Mesenchymal stem cell (in vitro differentiated cells and primary cell): ENCODE data around the gene CLDN6.

Source experiments
- DNase-seq: peaks from one replicate; pipeline ENCODE4 v3.0.0-alpha.2; 2013
- H2AFZ ChIP-seq: one replicate; pipeline ENCODE4 v1.6.1; 2013; ENCODE audit warnings: low read depth, mild to moderate bottlenecking, control low read depth, inconsistent platforms, low read length, moderate library complexity
- H2AK5ac ChIP-seq: 2 replicates; pipeline ENCODE4 v1.6.1; 2013; ENCODE audit warnings: low read length, moderate library complexity, mild to moderate bottlenecking, inconsistent platforms; ENCODE audit not compliant: severe bottlenecking
- H2BK120ac ChIP-seq: one replicate; pipeline ENCODE4 v1.6.1; 2013; ENCODE audit warnings: low read depth, mild to moderate bottlenecking, inconsistent platforms, low read length, moderate library complexity
- H2BK12ac ChIP-seq, 2 experiments: one replicate each; pipeline ENCODE4 v1.6.1; 2013; ENCODE audit warnings: inconsistent platforms in 2 of 2, low read length in 2 of 2, mild to moderate bottlenecking in 2 of 2, moderate library complexity in 2 of 2, control low read depth in 1 of 2
- H2BK15ac ChIP-seq: one replicate; pipeline ENCODE4 v1.6.1; 2013; ENCODE audit warnings: mild to moderate bottlenecking, low read depth, inconsistent platforms; ENCODE audit not compliant: poor library complexity, severe bottlenecking
- H2BK5ac ChIP-seq: 2 replicates; pipeline ENCODE4 v1.6.1; 2013; ENCODE audit warnings: low read depth, mild to moderate bottlenecking, low read length, control low read depth, inconsistent platforms; ENCODE audit not compliant: poor library complexity, severe bottlenecking
- H3K14ac ChIP-seq, 2 experiments: one replicate each; pipeline ENCODE4 v1.6.1; 2013; ENCODE audit warnings: inconsistent platforms in 2 of 2, low read length in 2 of 2, control low read depth in 1 of 2, mild to moderate bottlenecking in 1 of 2, moderate library complexity in 1 of 2
- H3K18ac ChIP-seq, 2 experiments: one replicate each; pipeline ENCODE4 v1.6.1; 2013; ENCODE audit warnings: inconsistent platforms in 2 of 2, low read length in 2 of 2, control low read depth in 1 of 2, low read depth in 1 of 2, mild to moderate bottlenecking in 1 of 2
- H3K23ac ChIP-seq, 2 experiments: one replicate each; pipeline ENCODE4 v1.6.1; 2013; ENCODE audit warnings: inconsistent platforms in 2 of 2, low read length in 2 of 2, mild to moderate bottlenecking in 2 of 2, moderate library complexity in 2 of 2, control low read depth in 1 of 2
- H3K27ac ChIP-seq: 2 replicates; pipeline ENCODE4 v1.5.1; 2013; ENCODE audit warnings: mild to moderate bottlenecking, moderate library complexity, low read length, control low read depth, inconsistent platforms; ENCODE audit not compliant: poor library complexity, severe bottlenecking
- H3K27me3 ChIP-seq, 2 experiments: 2 replicates each; pipeline versions ENCODE4 v1.6.1 to v1.7.0; 2013; ENCODE audit warnings: low read length in 2 of 2, mild to moderate bottlenecking in 2 of 2, moderate library complexity in 2 of 2, control low read depth in 1 of 2, inconsistent platforms in 1 of 2; ENCODE audit not compliant: control insufficient read depth in 1 of 2, insufficient read depth in 1 of 2
- H3K36me3 ChIP-seq, 2 experiments: 2 replicates each; pipeline versions ENCODE4 v1.6.1 to v1.7.0; 2013; ENCODE audit warnings: low read length in 2 of 2, control low read depth in 1 of 2, inconsistent platforms in 1 of 2, low read depth in 1 of 2, mild to moderate bottlenecking in 1 of 2; ENCODE audit not compliant: insufficient read depth in 2 of 2, control insufficient read depth in 1 of 2
- H3K4ac ChIP-seq, 2 experiments: one replicate each; pipeline ENCODE4 v1.6.1; 2013; ENCODE audit warnings: inconsistent platforms in 2 of 2, low read length in 2 of 2, mild to moderate bottlenecking in 2 of 2, moderate library complexity in 2 of 2, control low read depth in 1 of 2, low read depth in 1 of 2
- H3K4me1 ChIP-seq: 2 replicates; pipeline ENCODE4 v1.6.1; 2013; ENCODE audit warnings: low read depth, low read length, control low read depth; ENCODE audit not compliant: control insufficient read depth, insufficient read depth
- H3K4me2 ChIP-seq: 2 replicates; pipeline ENCODE4 v1.6.1; 2013; ENCODE audit warnings: low read length, mild to moderate bottlenecking, inconsistent platforms; ENCODE audit not compliant: poor library complexity, severe bottlenecking
- H3K4me3 ChIP-seq, 2 experiments: 2 replicates each; pipeline versions ENCODE4 v1.5.1 to v1.7.0; 2013; ENCODE audit warnings: low read length in 2 of 2, mild to moderate bottlenecking in 2 of 2, control low read depth in 1 of 2, low read depth in 1 of 2; ENCODE audit not compliant: insufficient read depth in 1 of 2
- H3K79me1 ChIP-seq: replicated peaks from 2 replicates; pipeline ENCODE4 v1.6.1; 2013; ENCODE audit warnings: mild to moderate bottlenecking, control low read depth, low read length, inconsistent platforms; ENCODE audit not compliant: poor library complexity, severe bottlenecking
- H3K9ac ChIP-seq: 2 replicates; pipeline ENCODE4 v1.7.0; 2013; ENCODE audit warnings: mild to moderate bottlenecking, low read length, moderate library complexity
- H3K9me3 ChIP-seq: 2 replicates; pipeline ENCODE4 v1.7.0; 2013; ENCODE audit warnings: mild to moderate bottlenecking, low read length; ENCODE audit not compliant: control insufficient read depth
- H4K8ac ChIP-seq: one replicate; pipeline ENCODE4 v1.6.1; 2013; ENCODE audit warnings: inconsistent platforms, mild to moderate bottlenecking, low read length, moderate library complexity
- H4K91ac ChIP-seq: one replicate; pipeline ENCODE4 v1.6.1; 2013; ENCODE audit warnings: mild to moderate bottlenecking, low read length, inconsistent platforms
- WGBS: methylation state at CpG from one replicate; pipeline ENCODE4 v1.1.7; 2013; ENCODE audit warnings: mixed read lengths; 5-methylcytosine and 5-hydroxymethylcytosine counted together

CLDN6 gene

GRCh38 chr16:2982402-2982801 is 35.6 kb downstream of the CLDN6 start:
- Histone ChIP-seq H3K4me2 (no peak overlapping the region), H2AFZ (no peak overlapping the region), H3K36me3 (peaks cover 0 to 4% of the 10 kb centered on the region in 2 experiments), H2BK120ac (no peak overlapping the region), H4K8ac (no peak overlapping the region), H3K4ac (no peak overlapping the region), H2BK15ac (no peak overlapping the region), H4K91ac (no peak overlapping the region), H3K4me3 (no peak overlapping the region), H2BK5ac (no peak overlapping the region), H3K79me1 (peaks cover 18% of the 10 kb centered on the region), H3K27me3 (peaks cover 0 to 14% of the 10 kb centered on the region in 2 experiments), H3K27ac (no peak overlapping the region), H2AK5ac (no peak overlapping the region), H3K4me1 (peaks cover 29% of the 10 kb centered on the region), H3K9me3 (no peaks in the 10 kb centered on the region), H3K23ac (no peak overlapping the region), H3K9ac (no peak overlapping the region), H3K14ac (no peak overlapping the region), H2BK12ac (no peak overlapping the region), H3K18ac (no peak overlapping the region)
- no peak for DNase-seq
- WGBS: 77% methylated on average over 5 of the region's 5 CpGs

- Histone ChIP-seq H3K27me3 (peaks cover 0 to 9% of the 10 kb centered on the region in 2 experiments), H2AFZ (no peak overlapping the region), H3K4ac (peak overlapping the region in 1 of 2 experiments; percentile 69), H3K4me1 (peaks cover 29% of the 10 kb centered on the region), H2BK12ac (peak overlapping the region in 1 of 2 experiments; percentile 12), H4K91ac (no peak overlapping the region), H3K18ac (peak overlapping the region in 1 of 2 experiments; percentile 50), H4K8ac (peak overlapping the region; percentile 100), H3K36me3 (peaks cover 0 to 6% of the 10 kb centered on the region in 2 experiments), H2BK5ac (no peak overlapping the region), H3K27ac (no peak overlapping the region), H3K9ac (no peak overlapping the region), H3K9me3 (no peaks in the 10 kb centered on the region), H2BK120ac (no peak overlapping the region), H2AK5ac (no peak overlapping the region), H3K4me3 (peak overlapping the region in 1 of 2 experiments; percentile 91), H3K79me1 (peaks cover 20% of the 10 kb centered on the region), H3K4me2 (no peak overlapping the region), H2BK15ac (no peak overlapping the region), H3K14ac (no peak overlapping the region), H3K23ac (no peak overlapping the region)
- 28% methylated on average over 4 of the region's 4 CpGs for WGBS
- no peak for DNase-seq
These were observed 36.1 kb downstream of the CLDN6 start for GRCh38 chr16:2981899-2982250.

- no peak overlapping the region for H2BK120ac ChIP-seq
- H3K9ac ChIP-seq: peak overlapping the region; percentile 98
- H3K23ac ChIP-seq: no peak overlapping the region
- H4K8ac ChIP-seq: peak overlapping the region; percentile 100
- H3K4ac ChIP-seq: peak overlapping the region in 1 of 2 experiments; percentile 13
- 44% methylated on average over 26 of the region's 33 CpGs for WGBS
- no peak overlapping the region for H2AFZ ChIP-seq
- H3K36me3 ChIP-seq: peaks cover 0 to 12% of the 10 kb centered on the region in 2 experiments
- no peak overlapping the region for H2AK5ac ChIP-seq
- no peak overlapping the region for H2BK5ac ChIP-seq
- H3K27ac ChIP-seq: no peak overlapping the region
- H3K27me3 ChIP-seq: peaks cover 0 to 4% of the 10 kb centered on the region in 2 experiments
- no peak overlapping the region for H4K91ac ChIP-seq
- H2BK15ac ChIP-seq: no peak overlapping the region
- peak overlapping the region in 1 of 2 experiments; percentile 50 for H3K18ac ChIP-seq
- H2BK12ac ChIP-seq: peak overlapping the region in 1 of 2 experiments; percentile 11
- H3K9me3 ChIP-seq: no peaks in the 10 kb centered on the region
- peaks cover 29% of the 10 kb centered on the region for H3K4me1 ChIP-seq
- H3K4me3 ChIP-seq: peak overlapping the region in 1 of 2 experiments; percentile 91
- DNase-seq: peak; percentile 28
- H3K4me2 ChIP-seq: peak overlapping the region; percentile 96
- peaks cover 20% of the 10 kb centered on the region for H3K79me1 ChIP-seq
- no peak overlapping the region for H3K14ac ChIP-seq
These were observed 36.6 kb downstream of the CLDN6 start for GRCh38 chr16:2981177-2981898.

- no peak within 1 kb of the TSS for H3K27ac ChIP-seq
- H3K23ac ChIP-seq: no peak within 1 kb of the TSS
These were observed 37.5 kb downstream of the CLDN6 start, which contains the start of gene PKMYT1 for GRCh38 chr16:2980227-2981176. Gene PKMYT1, minus strand, starts transcription at chr16:2980446. Its CDS starts 789 bp downstream, at chr16:2979657.

More at GRCh38 chr16:2980227-2981176, 37.5 kb downstream of the CLDN6 start, which contains the start of gene PKMYT1:
- WGBS: 13% methylated on average over 50 of the region's 91 CpGs
- H3K27me3 ChIP-seq: no peaks in the 10 kb centered on the region
- no peak within 1 kb of the TSS for H2AK5ac ChIP-seq
- H3K18ac ChIP-seq: peak within 1 kb of the TSS; percentile 92 to 99
- H2BK15ac ChIP-seq: peak within 1 kb of the TSS; percentile 52
- H3K4me2 ChIP-seq: peak within 1 kb of the TSS; percentile 96
- H3K4me3 ChIP-seq: peak within 1 kb of the TSS; percentile 85 to 91
- H2BK120ac ChIP-seq: peak within 1 kb of the TSS; percentile 71
- peaks cover 20% of the 10 kb centered on the region for H3K79me1 ChIP-seq
- no peaks in the 10 kb centered on the region for H3K9me3 ChIP-seq
- H3K4ac ChIP-seq: peak within 1 kb of the TSS; percentile 90 to 95
- peak within 1 kb of the TSS; percentile 98 for H3K9ac ChIP-seq
- DNase-seq: peak; percentile 79
- peaks cover 29% of the 10 kb centered on the region for H3K4me1 ChIP-seq
- H4K8ac ChIP-seq: peak within 1 kb of the TSS; percentile 100
- no peak within 1 kb of the TSS for H2BK12ac ChIP-seq
- H2BK5ac ChIP-seq: peak within 1 kb of the TSS; percentile 54
- H3K14ac ChIP-seq: peak within 1 kb of the TSS in 1 of 2 experiments; percentile 97
- H2AFZ ChIP-seq: peak within 1 kb of the TSS; percentile 59
- H3K36me3 ChIP-seq: peaks cover 0 to 18% of the 10 kb centered on the region in 2 experiments
- peak within 1 kb of the TSS; percentile 98 for H4K91ac ChIP-seq
